IMR-90 (cell line): ENCODE results near the gene BLVRB.

ENCODE experiments used
- BHLHE40 ChIP-seq: fragments of 150-350 bp; IDR thresholded peaks from 2 replicates; pipeline ENCODE4 v1.6.1; 2016; ENCODE audit warnings: mild to moderate bottlenecking, low read depth, low read length
- CTCF ChIP-seq: conservative IDR thresholded peaks from 2 replicates; pipeline ENCODE4 v1.5.1; 2012; ENCODE audit warnings: mild to moderate bottlenecking, low read depth, low read length, improper control_type of control experiment
- ELK1 ChIP-seq: fragments of 150-350 bp; IDR thresholded peaks from 2 replicates; pipeline ENCODE4 v1.6.1; 2016; ENCODE audit warnings: low read depth, mild to moderate bottlenecking, low read length, moderate library complexity, borderline replicate concordance
- FOS ChIP-seq: fragments of 150-350 bp; IDR thresholded peaks from 2 replicates; pipeline ENCODE4 v1.6.1; 2016; ENCODE audit warnings: low read depth, low read length
- MXI1 ChIP-seq: IDR thresholded peaks from 2 replicates; pipeline ENCODE4 v1.6.1; 2012; ENCODE audit warnings: low read depth, mild to moderate bottlenecking, low read length, moderate library complexity, borderline replicate concordance
- NFE2L2 ChIP-seq: fragments of 150-350 bp; IDR thresholded peaks from 2 replicates; pipeline ENCODE4 v1.6.1; 2016; ENCODE audit warnings: low read depth, mild to moderate bottlenecking, low read length
- POLR2A ChIP-seq: IDR thresholded peaks from 2 replicates; pipeline ENCODE4 v1.6.1; 2012; ENCODE audit warnings: mild to moderate bottlenecking, low read depth, low read length
- RAD21 ChIP-seq: IDR thresholded peaks from 2 replicates; pipeline ENCODE4 v1.6.1; 2012; ENCODE audit warnings: low read length, improper control_type of control experiment
- RFX5 ChIP-seq: IDR thresholded peaks from 2 replicates; pipeline ENCODE4 v1.8.0; 2012; ENCODE audit warnings: low read depth, mild to moderate bottlenecking, low read length, moderate library complexity
- USF2 ChIP-seq: fragments of 150-350 bp; IDR thresholded peaks from 2 replicates; pipeline ENCODE4 v1.6.1; 2017; ENCODE audit warnings: mild to moderate bottlenecking, antibody characterized with exemption, low read length, low read depth

GRCh38 chr19:40444000-40444824 lies 21.3 kb downstream of the BLVRB start, which contains the start of gene SERTAD3:
- peak; percentile 53; the same call in 1 of the 2 replicates for TF ChIP-seq USF2
- TF ChIP-seq RAD21: no peak
- no peak; the same call in 1 of the 2 replicates for TF ChIP-seq CTCF
- TF ChIP-seq BHLHE40: peak; percentile 85
- peak; percentile 93 for TF ChIP-seq POLR2A
- peak; percentile 60; the same call in 1 of the 2 replicates for TF ChIP-seq MXI1
- TF ChIP-seq FOS: peak; percentile 6; the same call in 1 of the 2 replicates
- TF ChIP-seq NFE2L2: no peak
- no peak for TF ChIP-seq ELK1
- TF ChIP-seq RFX5: no peak
